ENCODE measurements around the gene SERPINA6.

DNA sequence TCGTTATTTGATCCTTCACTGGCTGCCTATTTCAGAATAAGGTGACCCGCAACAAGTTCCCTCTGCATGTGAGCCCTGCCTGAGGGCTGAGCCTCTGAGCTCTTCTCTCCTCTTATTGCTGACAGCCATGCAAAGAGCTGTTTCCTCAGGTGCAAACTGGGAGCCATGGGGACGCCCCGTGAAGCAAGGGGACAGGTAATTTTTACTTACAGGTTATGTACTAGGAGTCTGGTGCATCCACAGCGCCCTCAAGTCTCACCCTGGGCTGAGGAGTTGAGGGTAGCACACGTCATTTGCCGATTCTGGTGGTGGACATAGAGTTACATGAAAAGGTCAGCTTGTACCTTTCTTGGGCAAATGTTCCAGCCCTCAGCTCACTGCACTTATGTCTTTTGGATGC lies 26.1 kb upstream of the SERPINA6 start:
- no peak for TF ChIP-seq POLR2A (IDR thresholded peaks at IDR 0.05)
- TF ChIP-seq, protein P1, sequence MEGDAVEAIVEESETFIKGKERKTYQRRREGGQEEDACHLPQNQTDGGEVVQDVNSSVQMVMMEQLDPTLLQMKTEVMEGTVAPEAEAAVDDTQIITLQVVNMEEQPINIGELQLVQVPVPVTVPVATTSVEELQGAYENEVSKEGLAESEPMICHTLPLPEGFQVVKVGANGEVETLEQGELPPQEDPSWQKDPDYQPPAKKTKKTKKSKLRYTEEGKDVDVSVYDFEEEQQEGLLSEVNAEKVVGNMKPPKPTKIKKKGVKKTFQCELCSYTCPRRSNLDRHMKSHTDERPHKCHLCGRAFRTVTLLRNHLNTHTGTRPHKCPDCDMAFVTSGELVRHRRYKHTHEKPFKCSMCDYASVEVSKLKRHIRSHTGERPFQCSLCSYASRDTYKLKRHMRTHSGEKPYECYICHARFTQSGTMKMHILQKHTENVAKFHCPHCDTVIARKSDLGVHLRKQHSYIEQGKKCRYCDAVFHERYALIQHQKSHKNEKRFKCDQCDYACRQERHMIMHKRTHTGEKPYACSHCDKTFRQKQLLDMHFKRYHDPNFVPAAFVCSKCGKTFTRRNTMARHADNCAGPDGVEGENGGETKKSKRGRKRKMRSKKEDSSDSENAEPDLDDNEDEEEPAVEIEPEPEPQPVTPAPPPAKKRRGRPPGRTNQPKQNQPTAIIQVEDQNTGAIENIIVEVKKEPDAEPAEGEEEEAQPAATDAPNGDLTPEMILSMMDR (IDR thresholded peaks at IDR 0.05) = no peak

All from thyroid gland (tissue), 4 donors.